ENCODE data around the gene TMA7.

Gene TMA7

DNA sequence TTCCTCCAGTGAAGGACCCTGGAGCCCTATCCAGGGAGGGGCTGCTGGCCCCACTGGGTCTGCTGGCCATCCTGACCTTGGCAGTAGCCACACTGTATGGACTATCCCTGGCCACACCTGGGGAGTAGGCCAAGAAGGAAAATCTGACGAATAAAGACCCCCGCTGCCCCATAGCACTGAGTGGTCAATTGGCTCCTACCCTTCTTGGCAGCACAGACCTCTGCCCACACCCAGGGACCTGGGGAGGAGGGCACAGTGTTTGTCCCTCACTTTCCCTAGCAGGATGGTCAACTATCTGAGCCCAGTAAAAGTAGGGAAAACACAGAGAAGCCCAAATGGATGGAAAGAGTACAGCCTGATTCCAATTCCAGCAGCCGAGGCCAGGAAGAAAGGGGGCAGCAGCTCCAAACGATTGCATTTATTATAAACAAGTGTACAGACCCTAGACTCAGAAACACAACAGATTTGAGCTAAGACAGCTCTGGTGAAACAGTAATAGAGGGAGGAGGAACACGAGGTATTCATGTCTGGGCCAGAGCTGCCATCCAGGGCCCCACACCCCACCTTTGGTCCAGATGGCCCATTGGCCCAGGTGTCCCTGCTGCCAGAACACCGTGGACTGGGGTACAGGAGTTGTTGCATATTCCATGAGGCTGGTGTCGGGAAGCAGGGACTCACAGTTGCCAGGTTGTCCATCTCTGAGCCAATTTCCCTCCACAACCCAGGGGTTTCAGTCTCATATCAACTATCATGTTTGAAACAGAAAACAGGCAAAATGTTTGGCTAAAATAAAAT lies 27.6 kb downstream of the TMA7 start:
- no peak overlapping the region for H3K4me3 ChIP-seq (replicated peaks; ENCODE audit: low read depth, low read length)
- TF ChIP-seq, protein P1, sequence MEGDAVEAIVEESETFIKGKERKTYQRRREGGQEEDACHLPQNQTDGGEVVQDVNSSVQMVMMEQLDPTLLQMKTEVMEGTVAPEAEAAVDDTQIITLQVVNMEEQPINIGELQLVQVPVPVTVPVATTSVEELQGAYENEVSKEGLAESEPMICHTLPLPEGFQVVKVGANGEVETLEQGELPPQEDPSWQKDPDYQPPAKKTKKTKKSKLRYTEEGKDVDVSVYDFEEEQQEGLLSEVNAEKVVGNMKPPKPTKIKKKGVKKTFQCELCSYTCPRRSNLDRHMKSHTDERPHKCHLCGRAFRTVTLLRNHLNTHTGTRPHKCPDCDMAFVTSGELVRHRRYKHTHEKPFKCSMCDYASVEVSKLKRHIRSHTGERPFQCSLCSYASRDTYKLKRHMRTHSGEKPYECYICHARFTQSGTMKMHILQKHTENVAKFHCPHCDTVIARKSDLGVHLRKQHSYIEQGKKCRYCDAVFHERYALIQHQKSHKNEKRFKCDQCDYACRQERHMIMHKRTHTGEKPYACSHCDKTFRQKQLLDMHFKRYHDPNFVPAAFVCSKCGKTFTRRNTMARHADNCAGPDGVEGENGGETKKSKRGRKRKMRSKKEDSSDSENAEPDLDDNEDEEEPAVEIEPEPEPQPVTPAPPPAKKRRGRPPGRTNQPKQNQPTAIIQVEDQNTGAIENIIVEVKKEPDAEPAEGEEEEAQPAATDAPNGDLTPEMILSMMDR (IDR thresholded peaks at IDR 0.05; ENCODE audit: low read length, missing control alignments) = no peak
- no peak for DNase-seq (ENCODE audit: low read depth)

DNA sequence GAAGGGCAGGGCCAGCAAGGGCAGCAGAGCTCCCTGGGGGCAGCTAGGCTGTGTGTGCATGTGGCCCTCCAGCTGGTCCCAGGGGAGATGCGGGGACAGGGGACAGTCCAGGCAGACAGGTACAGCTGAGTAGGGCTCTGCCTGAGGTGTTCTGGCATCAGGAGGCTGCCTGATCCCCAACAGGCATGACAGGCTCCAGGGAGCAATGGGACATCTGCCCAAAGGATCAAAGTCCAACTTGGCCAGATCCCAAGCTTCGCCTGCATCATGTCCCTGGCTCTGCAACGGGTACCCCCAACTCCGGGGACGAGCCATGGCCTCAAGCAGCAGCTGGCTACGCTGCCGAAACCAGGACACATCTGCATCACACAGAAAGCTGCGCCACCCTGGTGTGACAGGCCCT lies 28.3 kb downstream of the TMA7 start:
- no peak for DNase-seq (ENCODE audit: low read depth)
- TF ChIP-seq, protein P1 (IDR thresholded peaks at IDR 0.05; ENCODE audit: low read length, missing control alignments) = no peak
- H3K4me3 ChIP-seq (replicated peaks; ENCODE audit: low read depth, low read length) = no peak overlapping the region

DNA sequence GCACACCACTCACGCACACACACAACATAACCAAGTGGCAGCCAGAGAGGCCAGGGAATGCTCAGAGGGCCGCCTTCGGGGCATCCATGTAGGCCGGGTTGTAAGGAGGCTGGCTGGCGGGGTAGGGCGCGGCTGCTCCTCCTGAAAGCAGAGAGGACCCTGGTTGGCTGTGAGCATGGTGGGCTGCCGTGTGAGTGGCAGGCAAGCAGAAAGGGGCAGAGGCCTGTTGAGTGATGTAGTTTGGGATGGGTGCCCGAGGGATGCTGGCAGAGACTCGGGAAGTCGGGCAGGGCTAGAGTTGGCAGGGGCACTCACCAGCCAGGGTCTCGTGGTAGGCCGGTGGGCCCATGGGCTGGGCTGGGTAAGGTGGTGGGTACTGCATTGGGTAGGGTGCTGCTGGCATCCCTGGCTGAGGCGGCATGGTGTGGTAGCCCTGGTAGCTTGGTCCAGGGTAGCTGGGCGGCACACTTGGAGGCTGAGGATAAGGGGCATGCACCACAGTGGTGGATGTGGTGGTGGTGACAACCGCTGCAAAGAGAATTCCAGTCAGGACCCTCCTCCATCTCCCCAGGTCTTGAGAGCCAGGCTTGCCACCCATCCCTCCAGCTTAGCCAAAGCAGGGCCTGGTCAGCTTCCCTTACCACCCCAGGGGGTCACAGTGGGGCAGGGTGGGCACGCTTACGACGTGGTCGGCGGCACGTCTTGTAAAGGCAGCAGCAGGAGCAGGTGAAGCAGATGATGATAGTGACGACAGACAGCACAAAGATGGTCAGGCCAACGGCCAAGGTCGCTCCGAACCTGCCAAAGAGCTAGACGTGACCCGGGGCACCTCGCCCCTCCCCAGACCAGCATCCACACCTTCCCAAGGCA lies 29.2 kb downstream of the TMA7 start:
- no peak for DNase-seq (ENCODE audit: low read depth)
- TF ChIP-seq, protein P1 (IDR thresholded peaks at IDR 0.05; ENCODE audit: low read length, missing control alignments) = no peak
- no peak overlapping the region for H3K4me3 ChIP-seq (replicated peaks; ENCODE audit: low read depth, low read length)

DNA sequence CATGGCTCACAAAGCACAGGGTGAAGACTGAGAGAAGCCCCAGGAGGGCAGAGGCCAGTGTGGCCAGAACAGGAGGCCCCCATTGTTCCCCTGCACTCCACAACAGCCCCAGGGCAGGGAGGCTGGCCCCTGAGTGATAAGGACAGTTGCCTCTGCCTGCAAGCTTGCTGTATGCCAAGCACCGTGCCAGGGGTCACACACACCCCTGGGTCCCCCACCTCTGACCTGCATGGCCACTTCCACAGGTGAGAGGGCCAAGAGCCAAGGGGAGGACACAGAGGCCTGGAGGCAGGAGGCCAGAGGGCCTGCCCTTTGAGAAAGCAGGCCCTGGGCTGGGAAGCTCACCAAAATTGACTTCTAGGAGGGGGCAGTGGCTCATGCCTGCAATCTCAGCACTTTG lies 30.2 kb downstream of the TMA7 start:
- TF ChIP-seq, protein P1 (IDR thresholded peaks at IDR 0.05; ENCODE audit: low read length, missing control alignments) = no peak
- no peak for DNase-seq (ENCODE audit: low read depth)
- H3K4me3 ChIP-seq (replicated peaks; ENCODE audit: low read depth, low read length) = no peak overlapping the region

DNA sequence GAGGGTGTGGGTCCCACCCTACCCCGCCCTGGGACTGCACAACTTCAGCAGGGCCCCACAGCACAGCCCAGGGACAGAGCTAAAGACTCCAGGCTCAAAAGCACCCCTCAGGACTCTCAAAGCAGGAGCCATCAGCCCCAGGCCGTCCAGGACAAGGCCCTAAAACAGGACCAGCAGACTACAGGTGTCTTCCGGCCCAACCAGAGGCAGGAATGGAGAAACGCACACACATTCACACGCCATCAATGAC lies 32.5 kb downstream of the TMA7 start:
- no peak for DNase-seq (ENCODE audit: low read depth)
- peak overlapping the region; percentile 92 for H3K4me3 ChIP-seq (replicated peaks; ENCODE audit: low read depth, low read length)
- TF ChIP-seq, protein P1 (IDR thresholded peaks at IDR 0.05; ENCODE audit: low read length, missing control alignments) = no peak

DNA sequence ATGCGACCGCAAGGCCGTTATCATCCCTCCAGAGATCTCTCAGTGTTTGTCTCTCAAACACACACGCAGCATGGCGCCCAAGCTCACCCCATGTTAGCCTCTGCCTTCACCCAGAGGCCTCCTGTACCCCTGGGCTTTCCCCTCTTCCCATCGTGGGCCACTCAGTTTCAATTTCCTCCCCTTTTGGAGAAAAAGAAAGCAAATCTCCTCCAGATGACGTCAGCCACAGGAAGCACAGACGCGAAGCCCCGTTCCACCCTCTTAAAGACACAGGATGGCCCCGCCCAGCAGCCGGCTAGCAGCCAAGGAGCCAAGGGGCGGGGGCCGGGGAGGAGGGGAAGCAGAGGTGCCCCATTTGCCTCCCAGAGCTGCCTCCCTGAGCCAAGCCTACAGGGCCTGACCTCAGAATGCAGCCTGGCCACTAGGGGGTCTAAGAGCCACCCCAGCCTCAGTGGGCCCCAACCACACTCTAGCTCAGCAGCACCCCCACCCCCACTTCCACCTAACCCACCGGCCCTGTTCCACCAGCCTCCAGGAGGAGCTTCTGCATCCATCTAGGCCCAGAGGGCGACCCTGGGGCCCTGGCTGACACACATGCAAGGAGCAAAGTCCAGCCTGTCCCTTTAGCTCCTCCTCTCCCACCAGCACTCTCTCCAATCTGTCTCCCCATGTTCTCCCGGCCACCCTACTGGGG lies 33.0 kb downstream of the TMA7 start:
- TF ChIP-seq, protein P1 (IDR thresholded peaks at IDR 0.05; ENCODE audit: low read length, missing control alignments) = peak; percentile 40
- H3K4me3 ChIP-seq (replicated peaks; ENCODE audit: low read depth, low read length) = peak overlapping the region; percentile 92
- DNase-seq (ENCODE audit: low read depth) = peak; percentile 93
